Fibroblast of pulmonary artery (primary cell): Measurements from ENCODE around the gene OSM.
A peak's percentile ranks its signal among the peaks of the same experiment; 100 is the strongest.

Source experiments
- DNase-seq: peaks from one replicate; pipeline ENCODE4 v3.0.0-alpha.2; 2010; ENCODE audit warnings: low read depth
- H3K4me3 ChIP-seq: replicated peaks from 2 replicates; pipeline ENCODE4 v1.5.1; 2011; ENCODE audit warnings: low read depth, mild to moderate bottlenecking, control low read depth, low read length, moderate library complexity
- TF ChIP-seq, protein P1 (sequence below): IDR thresholded peaks from 2 replicates; pipeline ENCODE4 v1.5.1; 2011; ENCODE audit warnings: mild to moderate bottlenecking, control low read depth, low read length, inconsistent platforms; ENCODE audit errors: missing control alignments

The OSM gene

DNA sequence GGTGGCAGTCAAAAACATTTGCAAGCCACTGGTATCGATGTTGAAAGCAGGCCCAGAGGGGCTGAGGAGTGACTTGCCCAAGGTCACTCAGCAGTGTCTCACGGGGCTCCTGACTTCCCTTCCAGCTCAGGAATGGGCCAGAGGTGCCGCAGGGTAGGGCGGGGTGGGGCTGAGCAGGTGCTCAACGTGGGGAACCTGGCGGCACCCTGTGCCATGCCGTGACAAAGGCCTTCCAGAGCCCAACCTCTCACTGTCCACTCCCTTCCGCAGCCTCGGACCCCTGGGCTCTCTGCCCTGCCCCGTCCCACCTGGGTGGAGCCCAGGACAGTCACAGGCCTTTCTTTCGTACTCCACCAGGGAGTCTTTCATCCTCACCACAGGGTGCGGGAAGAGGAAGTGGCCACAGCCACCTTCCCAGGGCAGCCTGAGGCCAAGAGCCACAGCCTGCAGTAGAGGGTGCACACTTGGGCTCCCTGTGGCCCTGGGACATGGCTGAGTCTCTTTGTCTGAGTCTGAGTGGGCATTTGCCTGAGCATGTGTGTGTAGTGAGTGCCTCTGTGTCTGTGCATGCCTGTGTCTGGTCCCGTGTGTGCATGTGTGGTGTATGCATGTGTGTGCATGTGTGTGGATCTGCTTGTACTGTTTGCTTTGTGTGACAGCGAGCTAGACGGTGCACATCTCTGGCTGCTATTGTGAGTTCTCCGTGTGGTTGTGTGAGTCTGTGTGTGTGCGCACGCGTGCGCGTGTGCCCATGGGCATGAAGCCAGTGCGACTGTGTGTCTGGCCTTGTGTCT is 14.0 kb downstream of the OSM start:
- TF ChIP-seq, protein P1, sequence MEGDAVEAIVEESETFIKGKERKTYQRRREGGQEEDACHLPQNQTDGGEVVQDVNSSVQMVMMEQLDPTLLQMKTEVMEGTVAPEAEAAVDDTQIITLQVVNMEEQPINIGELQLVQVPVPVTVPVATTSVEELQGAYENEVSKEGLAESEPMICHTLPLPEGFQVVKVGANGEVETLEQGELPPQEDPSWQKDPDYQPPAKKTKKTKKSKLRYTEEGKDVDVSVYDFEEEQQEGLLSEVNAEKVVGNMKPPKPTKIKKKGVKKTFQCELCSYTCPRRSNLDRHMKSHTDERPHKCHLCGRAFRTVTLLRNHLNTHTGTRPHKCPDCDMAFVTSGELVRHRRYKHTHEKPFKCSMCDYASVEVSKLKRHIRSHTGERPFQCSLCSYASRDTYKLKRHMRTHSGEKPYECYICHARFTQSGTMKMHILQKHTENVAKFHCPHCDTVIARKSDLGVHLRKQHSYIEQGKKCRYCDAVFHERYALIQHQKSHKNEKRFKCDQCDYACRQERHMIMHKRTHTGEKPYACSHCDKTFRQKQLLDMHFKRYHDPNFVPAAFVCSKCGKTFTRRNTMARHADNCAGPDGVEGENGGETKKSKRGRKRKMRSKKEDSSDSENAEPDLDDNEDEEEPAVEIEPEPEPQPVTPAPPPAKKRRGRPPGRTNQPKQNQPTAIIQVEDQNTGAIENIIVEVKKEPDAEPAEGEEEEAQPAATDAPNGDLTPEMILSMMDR: no peak
- no peak for DNase-seq
- no peak overlapping the region for H3K4me3 ChIP-seq

DNA sequence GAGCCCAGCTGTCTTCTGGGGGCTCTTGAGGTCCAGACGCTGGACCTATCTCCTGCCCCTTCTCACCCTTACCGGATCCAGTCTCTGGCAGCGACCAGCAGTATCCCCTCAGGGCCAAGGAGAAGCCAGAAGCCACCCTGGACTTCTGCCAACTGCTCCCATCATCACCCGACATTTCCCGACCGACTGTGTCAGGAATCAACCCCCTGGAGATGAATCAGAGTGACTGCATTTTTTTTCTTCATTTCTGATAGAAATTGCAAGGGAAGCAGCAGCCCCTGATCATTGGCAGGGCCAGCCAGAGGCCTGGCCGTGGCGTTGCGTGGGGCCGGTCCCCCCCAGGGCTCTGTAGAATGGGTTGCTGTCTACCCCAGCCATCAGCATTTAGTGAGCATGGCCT is 14.9 kb downstream of the OSM start:
- TF ChIP-seq, protein P1: no peak
- H3K4me3 ChIP-seq: no peak overlapping the region
- peak; percentile 71 for DNase-seq

DNA sequence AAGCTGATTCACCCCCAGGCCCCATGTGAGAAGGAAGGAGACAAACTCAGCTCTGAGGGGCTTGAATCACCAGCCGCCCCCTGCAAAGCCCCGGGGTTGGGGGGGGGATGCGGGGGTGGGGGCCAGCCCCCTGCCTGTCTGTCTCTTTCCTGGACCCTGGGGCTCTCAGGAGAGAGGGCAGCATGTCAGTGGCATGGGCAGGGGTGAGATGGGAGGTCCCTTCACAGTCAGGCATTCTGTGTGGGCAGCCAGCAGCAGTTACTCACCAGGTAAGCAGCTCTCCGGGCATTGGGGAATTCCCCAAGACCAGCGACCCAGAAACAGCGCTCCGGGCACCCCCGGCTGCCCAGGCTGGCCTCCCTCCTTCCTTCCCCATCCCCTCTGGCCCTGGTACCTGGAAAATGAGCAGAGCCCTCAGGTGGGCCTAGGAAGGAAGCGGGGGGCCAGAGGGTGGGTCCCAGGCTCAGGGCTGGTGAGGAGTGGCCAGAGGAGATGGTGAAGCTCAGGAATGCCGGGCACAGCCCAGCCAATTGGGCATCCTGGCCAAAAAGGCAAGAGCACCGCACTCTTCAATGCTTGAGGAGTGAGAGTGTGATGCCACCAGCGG is 15.9 kb downstream of the OSM start:
- TF ChIP-seq, protein P1: no peak
- peak; percentile 57 for DNase-seq
- H3K4me3 ChIP-seq: no peak overlapping the region

DNA sequence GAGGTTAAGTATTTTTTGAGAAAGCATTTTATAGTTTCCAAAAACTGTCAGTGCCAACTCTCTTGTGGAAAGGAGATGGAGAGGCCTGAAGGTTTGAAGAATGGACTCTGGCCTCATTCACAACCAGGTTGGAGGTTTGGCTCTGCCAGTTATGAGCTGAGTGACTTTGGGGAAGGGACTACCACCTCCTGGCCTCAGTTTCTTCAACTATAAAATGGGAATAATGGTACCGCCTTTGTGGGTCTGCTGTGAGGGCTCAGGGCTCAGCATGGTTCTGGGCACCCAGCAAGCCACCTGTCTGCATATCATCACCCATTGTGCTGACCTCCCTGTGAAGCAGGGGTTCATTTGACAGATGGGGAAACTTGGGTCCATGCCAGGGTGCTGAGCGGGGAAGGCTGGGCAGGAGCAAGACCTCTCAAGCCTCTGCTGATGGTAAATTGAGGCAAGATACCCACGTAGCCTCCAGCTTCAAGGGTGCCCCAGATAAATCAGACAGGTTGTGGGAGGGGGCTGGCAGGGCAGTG is 16.5 kb downstream of the OSM start:
- TF ChIP-seq, protein P1: no peak
- no peak for DNase-seq
- no peak overlapping the region for H3K4me3 ChIP-seq

DNA sequence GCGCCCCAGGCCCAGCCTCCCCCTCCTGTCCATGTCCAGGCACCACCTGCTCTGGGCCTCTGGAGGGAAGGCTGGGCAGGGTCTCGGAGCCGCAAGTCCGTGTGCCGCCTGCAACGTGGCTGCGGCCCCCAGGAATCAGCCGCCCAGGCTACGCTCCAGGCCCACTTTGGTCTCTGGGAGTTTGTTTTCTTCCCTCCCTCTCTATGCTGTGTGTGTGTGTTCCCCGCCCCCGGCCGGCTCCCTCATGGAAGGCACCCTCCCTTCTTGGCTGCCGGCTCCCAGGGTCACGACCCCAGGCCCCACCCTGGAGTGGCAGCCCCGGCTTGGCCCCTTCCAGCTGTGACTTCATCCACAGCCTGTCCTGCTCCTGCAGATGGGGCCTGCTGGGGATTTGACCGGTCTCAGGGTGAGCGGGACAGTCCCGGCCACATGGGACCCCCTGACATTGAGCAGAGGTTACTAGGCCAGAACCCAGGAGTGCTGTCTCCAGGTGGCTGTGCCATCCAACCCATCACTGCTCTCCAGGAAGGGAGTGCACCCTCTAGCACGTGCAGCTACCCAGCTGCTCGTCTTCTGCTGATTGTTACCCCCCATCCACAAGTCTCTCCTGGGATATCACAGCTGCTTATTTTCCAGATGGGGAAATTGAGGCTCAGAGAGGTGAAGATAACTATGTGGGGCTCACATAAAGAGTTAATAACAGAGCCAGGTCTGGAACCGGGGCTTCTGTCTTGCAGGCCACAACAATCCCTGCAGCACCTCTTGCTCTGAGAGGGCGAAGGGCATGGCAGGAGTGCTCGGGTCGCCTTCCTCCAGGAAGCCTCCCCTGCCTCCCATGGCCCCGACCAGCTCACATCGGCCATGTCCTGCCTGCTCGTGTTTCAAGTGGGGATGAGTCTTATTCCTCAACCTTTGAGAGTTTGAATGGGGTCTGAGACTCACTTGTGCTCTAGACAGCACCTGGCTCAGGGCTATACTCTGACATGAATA is 17.3 kb downstream of the OSM start:
- no peak overlapping the region for H3K4me3 ChIP-seq
- TF ChIP-seq, protein P1: no peak
- no peak for DNase-seq

DNA sequence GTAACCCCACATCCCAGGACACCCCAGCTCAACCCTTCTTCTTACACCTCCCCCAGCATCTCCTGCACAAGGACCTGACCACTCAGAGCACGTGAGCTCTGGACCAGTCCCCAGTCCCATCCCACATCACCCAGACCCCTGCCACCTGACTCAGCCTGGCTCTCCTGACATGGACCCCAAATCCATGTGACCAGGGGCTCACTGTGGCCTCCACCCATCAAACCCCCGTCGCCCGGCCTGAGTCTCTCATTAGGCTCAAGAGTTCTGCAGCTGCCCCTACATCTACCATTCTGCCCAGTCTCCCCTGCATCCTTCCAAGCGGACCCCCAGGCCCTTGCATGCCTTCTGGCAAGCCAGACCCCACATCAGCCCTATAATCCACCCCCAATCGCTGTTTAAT is 18.2 kb downstream of the OSM start:
- no peak for DNase-seq
- H3K4me3 ChIP-seq: no peak overlapping the region

More for the DNA sequence above, 18.2 kb downstream of the OSM start:
- TF ChIP-seq, protein P1: no peak
